ENCODE data around the gene LRSAM1.

GRCh38 chr9:127538849-127539258, 87.5 kb downstream of the LRSAM1 start:
- TF ChIP-seq CTCF (conservative IDR thresholded peaks at IDR 0.05 in 1 of 2, IDR thresholded peaks at IDR 0.05 in 1 of 2; ENCODE audit: extremely low read depth in 1 of 2, insufficient read depth in 1 of 2, low read depth in 1 of 2, low read length in 2 of 2) (no peak), EZH2 (IDR thresholded peaks at IDR 0.05; ENCODE audit: borderline replicate concordance, low read length) (no peak)

Measured in mammary epithelial cell (primary cell).